ENCODE data around the gene MCEMP1. TPM values are rescaled to one million over a fixed set of nuclear protein-coding genes. Genes with fewer than 3 reads are reported as not detected.

Gene MCEMP1
- total RNA-seq, 4 donors from 2014 or later: 0.67 TPM; not detected in 3

- Histone ChIP-seq H3K27ac (no peak overlapping the region), H3K36me3 (no peaks in the 10 kb centered on the region), H3K9me3 (no peaks in the 10 kb centered on the region), H3K4me3 (no peak overlapping the region), H3K4me1 (peaks cover 10 to 16% of the 10 kb centered on the region in 2 donors), H3K27me3 (peaks cover 8 to 15% of the 10 kb centered on the region in 2 donors)
- intact Hi-C loops (cut with DNase I; ENCODE audit: low total_unique reads): no loop called here
- DNase-seq: no peak
- no peak for TF ChIP-seq POLR2A (IDR thresholded peaks at IDR 0.05)
- TF ChIP-seq CTCF (IDR thresholded peaks at IDR 0.05): no peak
Measured at GRCh38 chr19:7632340-7633203, 44.3 kb upstream of the MCEMP1 start.

DNA sequence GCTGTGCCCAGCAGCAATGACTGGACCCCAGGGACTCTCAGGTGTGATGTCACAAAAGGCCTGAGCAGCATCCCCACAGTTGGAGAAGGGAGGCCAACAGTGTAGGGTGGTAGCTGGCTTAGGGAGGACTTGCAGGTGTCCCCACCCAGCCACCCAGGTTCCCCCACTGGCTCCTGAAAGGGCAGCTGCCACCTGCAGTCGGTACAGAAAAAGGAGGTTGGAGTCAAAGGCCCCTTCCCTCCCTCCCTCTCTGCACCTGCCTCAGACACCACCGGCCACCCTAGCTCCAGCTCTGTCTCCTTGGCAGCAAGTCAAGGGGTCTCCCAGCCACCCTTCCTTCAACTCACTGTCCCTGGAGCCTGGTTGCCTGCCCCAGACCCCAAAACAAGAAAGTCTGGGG is 43.2 kb upstream of the MCEMP1 start, which contains the start of gene PCP2:
Gene PCP2 (minus strand): TSS at position 22 of the 400 bp plus-strand sequence. CDS start 262 bp downstream, outside the sequence.
- TF ChIP-seq POLR2A (IDR thresholded peaks at IDR 0.05) (no peak), CTCF (IDR thresholded peaks at IDR 0.05) (no peak)
- no peak for DNase-seq
- no peaks in the 10 kb centered on the region for H3K36me3 ChIP-seq
- H3K27ac ChIP-seq: no peak within 1 kb of the TSS
- intact Hi-C loops (cut with DNase I; ENCODE audit: low total_unique reads): no loop called here
- no peak within 1 kb of the TSS for H3K4me3 ChIP-seq
- peaks cover 5 to 10% of the 10 kb centered on the region in 2 donors for H3K4me1 ChIP-seq
- no peaks in the 10 kb centered on the region for H3K9me3 ChIP-seq
- H3K27me3 ChIP-seq: peaks cover 10 to 20% of the 10 kb centered on the region in 2 donors

- intact Hi-C loops (cut with DNase I; ENCODE audit: low total_unique reads): no loop called here
- no peak for DNase-seq
- Histone ChIP-seq H3K4me1 (peaks cover 0 to 4% of the 10 kb centered on the region in 2 donors), H3K27me3 (peaks cover 10 to 20% of the 10 kb centered on the region in 2 donors), H3K36me3 (no peaks in the 10 kb centered on the region), H3K9me3 (no peaks in the 10 kb centered on the region), H3K4me3 (no peak overlapping the region), H3K27ac (no peak overlapping the region)
- no peak for TF ChIP-seq POLR2A (IDR thresholded peaks at IDR 0.05)
- no peak for TF ChIP-seq CTCF (IDR thresholded peaks at IDR 0.05)
Measured at GRCh38 chr19:7635670-7636069, 41.2 kb upstream of the MCEMP1 start.

DNA sequence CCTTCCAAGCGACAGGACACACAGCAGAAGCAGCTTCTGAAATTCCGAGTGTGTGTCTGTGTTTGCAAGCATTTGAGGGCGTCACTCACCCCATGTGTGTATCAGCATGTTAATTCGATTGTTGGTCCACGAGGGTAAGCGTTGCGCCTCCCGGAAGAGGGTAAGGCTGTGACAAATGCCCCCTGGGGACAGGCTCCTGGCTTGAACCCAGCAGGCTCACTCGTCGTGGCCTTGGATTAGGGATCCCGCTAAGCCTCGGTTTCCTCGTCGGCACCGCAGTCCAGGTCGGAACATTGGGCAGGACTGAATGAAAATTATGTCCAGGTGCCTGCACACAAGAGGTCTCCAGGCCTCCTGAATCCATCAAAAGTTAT is 40.6 kb upstream of the MCEMP1 start:
- H3K36me3 ChIP-seq: no peaks in the 10 kb centered on the region
- intact Hi-C loops (cut with DNase I; ENCODE audit: low total_unique reads): no loop called here
- TF ChIP-seq POLR2A (IDR thresholded peaks at IDR 0.05) (no peak), CTCF (IDR thresholded peaks at IDR 0.05) (no peak)
- peaks cover 10 to 20% of the 10 kb centered on the region in 2 donors for H3K27me3 ChIP-seq
- H3K4me3 ChIP-seq: no peak overlapping the region
- no peaks in the 10 kb centered on the region for H3K4me1 ChIP-seq
- H3K27ac ChIP-seq: no peak overlapping the region
- no peaks in the 10 kb centered on the region for H3K9me3 ChIP-seq
- DNase-seq: no peak

DNA sequence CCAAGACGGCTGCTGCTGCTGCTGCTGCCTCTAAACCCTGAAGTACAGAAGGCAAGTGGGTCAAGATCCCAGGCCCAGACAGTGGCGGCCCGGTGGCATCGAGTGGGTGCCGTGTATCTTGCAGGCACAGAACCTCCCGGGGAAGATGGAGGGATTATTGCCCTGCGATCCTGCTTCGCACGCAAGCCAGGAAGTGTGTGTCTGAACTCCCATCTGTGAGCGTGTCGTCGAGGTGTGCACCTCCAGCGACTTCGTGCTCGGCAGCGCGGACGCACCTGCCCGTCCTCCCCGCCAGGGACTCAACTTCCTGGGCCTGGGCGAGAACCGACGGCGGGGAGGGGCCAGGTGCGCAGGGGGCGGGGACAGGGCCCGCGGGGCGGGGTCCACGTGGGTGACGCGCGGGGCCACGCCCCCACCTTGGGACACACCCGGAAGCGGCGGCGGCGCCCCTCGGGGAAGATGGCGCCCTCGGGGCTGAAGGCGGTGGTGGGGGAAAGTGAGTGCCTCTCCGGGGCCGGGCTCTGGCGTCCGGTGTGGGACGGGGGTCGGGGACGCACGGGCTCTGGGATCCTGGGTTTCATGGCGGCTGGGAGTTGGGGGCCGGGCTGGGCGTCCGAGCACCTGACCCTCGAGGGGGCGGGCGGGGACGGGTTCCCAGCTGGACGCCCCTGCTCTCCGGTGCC is 40.1 kb upstream of the MCEMP1 start, which contains the start of gene STXBP2:
Gene STXBP2 (plus strand): TSS at position 420 of the 683 bp plus-strand sequence. CDS start 40 bp downstream, at position 460.
- Histone ChIP-seq H3K36me3 (no peaks in the 10 kb centered on the region), H3K27ac (no peak within 1 kb of the TSS), H3K4me1 (no peaks in the 10 kb centered on the region), H3K9me3 (no peaks in the 10 kb centered on the region), H3K27me3 (peaks cover 10 to 20% of the 10 kb centered on the region in 2 donors), H3K4me3 (peak within 1 kb of the TSS in 1 of 2 donors; percentile 31)
- intact Hi-C loops (cut with DNase I; ENCODE audit: low total_unique reads): no loop called here
- peak in 1 of 2 donors; percentile 23 for TF ChIP-seq POLR2A (IDR thresholded peaks at IDR 0.05)
- TF ChIP-seq CTCF (IDR thresholded peaks at IDR 0.05): no peak
- peak in 1 of 2 donors; percentile 34 for DNase-seq
